GM19351 (cell line): ENCODE results near the gene PGR.

Experiments used
- ATAC-seq: cut with Tn5 transposase; IDR thresholded peaks from one replicate; pipeline ENCODE4 v1.9.1; 2021; ENCODE audit warnings: mild to moderate bottlenecking, moderate library complexity; ENCODE audit not compliant: unreplicated experiment

PGR gene

DNA sequence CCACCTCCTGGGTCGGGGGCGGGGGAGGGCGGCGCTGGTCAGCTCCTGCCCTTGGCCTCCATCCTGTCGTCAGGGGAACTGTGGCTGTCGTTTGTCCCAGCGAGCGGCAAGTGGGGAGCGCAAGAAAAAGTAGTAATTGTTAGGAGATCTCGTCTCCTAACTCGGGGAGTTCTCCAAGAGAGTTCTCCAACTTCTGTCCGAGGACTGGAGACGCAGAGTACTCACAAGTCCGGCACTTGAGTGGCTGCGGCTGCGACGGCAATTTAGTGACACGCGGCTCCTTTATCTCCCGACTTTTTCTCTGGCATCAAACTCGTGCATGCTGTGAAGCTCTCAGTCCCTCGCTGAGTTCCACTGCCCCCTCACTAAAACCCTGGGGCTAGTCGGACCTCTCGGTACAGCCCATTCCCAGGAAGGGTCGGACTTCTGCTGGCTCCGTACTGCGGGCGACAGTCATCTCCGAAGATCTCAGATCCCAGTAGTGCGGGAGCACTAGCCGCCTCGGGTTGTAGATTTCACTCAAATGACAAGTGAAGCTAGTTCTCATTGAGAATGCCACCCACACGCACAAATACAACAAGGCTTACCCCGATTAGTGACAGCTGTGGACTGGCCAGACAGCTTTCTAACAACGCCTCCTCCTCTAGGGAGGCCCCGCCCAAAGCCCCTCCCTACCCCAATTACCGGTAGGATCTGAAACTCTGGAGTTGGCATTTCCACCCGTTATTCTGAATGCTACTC lies at the start of gene PGR:
Gene PGR (minus strand): TSS at position 611 of the 741 bp plus-strand sequence. CDS start 743 bp downstream, outside the sequence.
- ATAC-seq, result no peak

DNA sequence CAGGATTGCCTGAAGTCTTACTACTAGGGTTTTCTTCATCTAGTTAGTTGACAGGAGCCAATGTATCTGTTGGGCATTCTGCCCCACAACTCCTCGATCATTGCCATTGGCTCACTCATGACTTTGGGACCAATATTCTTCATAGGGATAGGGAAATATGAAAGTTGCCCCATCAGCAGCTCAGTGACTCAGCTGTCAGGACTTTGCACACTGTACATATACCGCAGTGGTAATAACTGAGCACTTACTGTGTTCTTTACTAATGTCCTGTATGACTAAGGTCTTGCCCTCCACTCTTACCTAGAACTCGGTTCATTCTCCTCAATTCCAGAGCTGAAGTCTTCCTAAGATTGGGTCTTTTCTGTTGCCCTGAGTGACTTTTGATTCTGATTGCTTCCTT lies 46.8 kb upstream of the PGR start:
- ATAC-seq, result no peak

DNA sequence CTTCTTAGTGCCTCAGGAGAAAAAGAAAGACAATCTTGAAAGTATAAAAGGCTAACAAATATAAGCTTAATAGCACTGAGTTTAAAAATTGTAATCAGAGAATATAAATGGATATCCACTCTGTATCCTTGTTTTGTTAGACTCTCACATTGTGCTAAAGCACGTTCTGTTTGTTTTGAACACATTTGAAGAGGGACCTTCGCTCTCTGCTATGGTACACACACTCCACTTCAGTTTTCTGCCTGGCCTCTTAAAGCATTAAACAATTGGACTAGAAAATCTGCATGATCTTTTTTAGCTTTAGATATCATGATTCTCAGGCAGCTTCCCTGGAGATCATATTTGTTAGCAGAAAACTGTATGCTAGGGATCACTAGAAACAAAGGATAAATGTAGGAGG lies 40.3 kb upstream of the PGR start:
- no peak for ATAC-seq

DNA sequence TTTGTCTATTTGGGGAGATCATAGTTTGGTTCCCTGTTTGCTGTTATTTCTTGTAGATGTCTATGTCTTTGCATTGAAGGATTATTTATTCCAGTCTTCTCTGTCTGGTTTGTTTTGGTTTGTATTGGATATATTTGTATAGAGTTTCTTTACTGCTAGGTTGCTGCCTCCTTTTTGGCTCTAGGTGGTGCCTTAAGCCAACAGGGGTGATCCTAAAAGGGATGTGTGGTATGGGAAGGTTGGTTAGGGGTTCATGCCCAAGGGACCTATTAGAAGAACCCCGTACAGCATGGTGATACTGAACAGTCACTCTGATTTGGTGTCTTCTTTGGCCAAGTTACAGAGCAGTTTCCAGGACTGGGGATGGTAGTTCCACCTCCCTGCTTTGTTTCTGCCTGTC lies 36.4 kb upstream of the PGR start:
- ATAC-seq, result no peak

DNA sequence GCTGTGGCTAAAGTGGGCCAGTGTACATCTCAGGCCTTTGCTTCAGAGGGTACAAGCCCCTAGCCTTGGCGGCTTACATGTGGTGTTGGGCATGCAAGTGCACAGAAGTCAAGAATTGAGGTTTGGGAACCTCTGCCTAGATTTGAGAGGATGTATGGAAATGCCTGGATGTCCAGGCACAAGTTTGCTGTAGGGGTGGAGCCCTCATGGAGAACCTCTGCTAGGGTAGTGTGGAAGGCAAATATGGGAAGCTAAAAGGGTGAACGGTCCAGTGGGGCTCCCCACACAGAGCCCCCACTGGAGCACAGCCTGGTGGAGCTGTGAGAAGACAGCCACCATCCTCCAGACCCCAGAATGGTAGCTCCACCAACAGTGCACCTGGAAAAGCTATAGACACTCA lies 28.5 kb upstream of the PGR start:
- no peak for ATAC-seq

DNA sequence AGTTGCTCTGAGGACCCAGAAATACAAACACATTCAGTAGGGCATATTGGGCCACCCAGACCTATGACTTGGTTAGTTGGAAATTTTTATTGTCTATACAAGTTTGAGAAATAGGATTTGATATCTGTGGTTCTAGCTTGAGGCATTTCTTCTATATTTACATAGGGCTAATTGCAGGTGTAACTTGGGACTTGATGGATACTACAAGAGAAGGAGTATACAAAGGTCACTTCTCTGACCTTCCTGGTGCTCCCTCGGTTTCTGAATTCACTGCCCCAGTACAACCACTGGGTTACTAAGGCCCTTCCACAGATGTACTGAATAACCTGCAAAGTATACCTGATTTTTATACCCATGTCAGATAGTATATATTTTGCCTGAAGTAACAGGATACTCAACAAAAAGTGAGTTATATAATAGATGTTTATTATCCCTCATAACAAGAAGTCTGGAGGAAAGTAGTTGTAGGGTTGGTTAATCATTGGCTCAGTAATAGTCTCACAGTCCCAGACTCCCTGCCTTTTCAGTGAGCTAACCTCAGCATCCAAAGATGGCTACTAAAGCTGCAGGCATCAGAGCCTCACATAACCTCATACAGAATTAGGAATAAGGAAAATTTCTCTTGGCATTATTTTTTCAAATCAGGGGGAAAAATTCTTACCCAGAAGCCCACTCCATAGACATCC lies 8.8 kb upstream of the PGR start:
- no peak for ATAC-seq

DNA sequence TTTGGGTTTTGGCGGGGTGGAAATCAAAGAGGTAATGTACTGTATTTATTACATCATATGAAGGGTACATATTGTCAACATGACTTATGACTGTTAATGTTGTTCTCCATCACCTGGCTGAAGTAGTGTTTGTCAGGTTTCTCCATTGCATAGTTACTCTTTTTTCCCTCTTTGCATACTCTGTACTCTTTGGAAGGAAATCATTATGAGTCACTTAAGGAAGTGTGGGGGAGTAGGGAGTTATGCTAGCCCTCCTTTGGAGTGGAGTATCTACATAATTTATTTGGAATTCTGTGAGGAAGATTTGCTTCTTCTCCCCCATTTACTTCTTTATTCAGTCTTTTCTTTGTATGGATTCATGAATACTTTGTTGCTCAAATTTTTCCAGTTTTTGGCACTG lies 3.6 kb upstream of the PGR start:
- no peak for ATAC-seq

DNA sequence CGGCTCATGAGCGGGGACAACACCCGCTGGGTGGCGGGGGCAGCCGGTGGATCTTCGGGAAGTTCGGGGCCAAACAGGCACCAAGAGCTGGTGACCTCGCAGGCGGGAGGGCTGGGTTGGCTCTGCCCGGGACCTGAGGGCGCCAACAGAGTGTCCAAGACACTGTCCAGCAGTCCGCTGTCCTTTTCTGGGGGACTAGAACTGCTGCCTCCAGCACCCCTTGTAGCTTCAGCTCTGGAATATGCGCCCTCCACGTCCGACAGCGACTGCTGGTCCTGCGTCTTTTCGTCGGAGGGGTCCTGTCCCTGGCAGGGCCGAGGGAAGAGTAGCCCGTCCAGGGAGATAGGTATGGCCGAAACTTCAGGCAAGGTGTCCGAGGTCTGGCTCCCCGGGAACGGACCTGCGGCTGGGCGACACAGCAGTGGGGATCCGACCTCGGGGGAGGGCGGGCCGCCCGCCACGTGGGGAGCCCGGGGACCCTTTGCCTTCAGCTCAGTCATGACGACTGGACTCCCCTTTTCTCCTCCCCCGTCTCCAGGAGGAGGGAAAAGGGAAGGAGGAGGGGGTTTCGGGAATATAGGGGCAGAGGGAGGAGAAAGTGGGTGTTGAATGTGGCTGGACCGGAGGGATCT lies 926 bp downstream of the PGR start:
- ATAC-seq, result no peak

DNA sequence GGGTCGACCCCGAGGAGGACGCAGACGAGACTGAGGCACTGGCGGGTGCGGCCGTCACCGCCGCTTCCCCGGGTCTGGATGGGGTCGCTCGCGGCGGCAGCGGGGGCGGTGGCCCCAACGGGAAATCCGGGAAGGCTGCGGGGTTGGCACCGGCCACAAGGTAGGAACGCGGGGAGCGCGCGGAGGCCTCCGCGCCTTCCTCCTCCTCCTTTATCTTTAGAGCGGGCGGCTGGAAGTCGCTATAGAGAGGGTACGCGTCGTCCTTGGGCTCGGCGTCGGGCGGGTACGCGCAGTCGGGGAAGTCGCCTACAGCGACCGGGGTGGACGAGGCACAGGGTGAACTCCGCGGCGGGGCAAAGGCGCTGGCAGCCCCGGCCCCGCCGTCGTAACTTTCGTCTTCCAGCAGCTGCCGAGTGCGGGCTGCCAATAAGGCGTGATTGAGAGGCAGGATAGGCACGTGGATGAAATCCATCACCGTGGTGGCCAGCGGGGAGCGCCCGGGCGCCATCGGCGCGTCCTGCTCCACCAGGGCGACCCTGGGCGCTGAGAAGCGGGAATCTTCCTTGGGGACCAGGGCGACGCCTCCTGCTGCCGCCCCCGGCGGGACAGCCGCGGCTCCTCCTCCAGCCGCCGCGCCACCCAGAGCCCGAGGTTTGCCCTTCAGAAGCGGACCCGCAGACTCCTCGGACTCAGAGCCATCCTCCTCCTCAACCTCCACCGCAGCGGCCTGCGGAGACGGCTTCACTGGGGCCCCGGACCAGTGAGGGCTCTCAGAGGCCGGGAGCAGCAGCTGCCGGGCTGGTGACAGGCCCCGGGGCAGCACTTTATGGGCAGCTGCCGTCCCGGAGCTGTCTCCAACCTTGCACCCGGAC lies 1.7 kb downstream of the PGR start:
- ATAC-seq, result no peak

DNA sequence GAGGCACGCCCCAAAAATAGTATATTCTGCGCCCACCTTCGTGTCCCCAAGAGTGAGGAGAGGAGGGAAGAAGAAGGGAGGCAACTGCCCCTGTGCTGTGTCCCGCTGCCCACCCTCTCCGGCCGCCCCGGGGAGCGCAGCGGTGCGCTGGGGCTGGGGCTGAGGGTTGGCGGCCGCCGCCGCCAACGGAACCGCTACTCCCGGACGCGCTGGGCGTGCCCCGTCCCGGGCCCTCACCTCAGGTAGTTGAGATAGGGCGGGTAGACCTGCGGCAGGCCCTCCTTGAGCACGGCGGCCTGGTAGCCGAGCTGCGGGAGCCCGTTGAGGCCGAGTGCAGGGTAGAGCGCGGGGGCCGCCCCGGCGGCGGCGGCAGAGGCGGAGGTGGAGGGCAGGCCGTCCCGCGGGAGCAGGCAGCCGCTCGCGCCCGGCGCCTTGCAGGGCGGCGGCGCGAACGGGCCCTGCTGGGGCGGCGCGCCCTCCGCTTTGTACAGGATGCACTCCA lies 2.4 kb downstream of the PGR start:
- no peak for ATAC-seq

DNA sequence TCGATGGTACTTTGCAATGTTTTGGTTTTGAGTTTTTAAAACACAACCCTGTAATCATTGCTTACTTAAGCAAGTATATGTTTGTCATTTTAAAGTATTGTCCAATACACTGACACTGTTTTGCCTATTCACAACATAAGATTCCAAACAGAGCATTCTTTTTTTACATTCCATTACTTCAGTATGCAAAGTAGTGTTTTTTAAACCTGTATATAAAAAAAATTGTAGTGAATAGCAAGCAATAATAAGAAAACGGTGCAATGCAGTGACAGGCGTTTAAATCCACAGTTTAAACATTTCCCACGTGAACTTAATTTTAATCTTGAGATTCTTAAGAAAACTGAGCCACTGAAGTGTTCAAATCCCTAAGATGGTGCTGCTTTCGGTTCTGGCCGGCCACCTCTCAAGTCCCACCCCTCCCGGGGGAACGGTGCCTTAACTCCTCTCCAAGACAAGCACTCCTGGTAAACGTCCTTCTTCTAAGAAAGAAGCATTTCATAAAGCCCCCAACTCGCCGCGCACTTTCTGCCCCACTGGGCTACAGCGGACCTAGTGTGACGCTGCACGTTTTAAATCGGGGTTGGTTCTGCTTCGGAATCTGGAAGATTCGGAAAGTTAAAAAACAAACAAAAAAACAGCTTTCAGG lies 2.9 kb downstream of the PGR start:
- ATAC-seq, result no peak

DNA sequence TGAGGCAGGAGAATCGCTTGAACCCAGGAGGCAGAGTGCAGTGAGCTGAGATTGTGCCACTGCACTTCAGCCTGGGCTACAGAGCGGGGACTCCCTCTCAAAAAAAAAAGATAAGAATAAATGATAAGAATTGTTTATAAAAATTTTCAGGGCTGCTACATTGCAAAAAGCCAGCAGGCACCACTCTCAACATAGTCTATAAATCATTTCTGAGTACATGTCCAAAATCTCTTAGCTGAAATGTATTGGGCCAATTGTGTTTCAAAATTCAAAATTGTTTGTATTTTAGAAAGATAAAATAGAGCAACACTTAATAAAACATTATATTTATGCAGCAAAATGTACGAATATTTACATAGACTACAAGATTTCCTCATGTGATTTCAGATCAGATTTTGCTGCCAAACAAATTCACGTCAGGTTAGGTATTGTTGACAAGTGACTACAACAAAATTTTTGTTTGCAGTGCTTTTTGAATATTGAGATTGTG lies 13.9 kb downstream of the PGR start:
- ATAC-seq, result no peak

DNA sequence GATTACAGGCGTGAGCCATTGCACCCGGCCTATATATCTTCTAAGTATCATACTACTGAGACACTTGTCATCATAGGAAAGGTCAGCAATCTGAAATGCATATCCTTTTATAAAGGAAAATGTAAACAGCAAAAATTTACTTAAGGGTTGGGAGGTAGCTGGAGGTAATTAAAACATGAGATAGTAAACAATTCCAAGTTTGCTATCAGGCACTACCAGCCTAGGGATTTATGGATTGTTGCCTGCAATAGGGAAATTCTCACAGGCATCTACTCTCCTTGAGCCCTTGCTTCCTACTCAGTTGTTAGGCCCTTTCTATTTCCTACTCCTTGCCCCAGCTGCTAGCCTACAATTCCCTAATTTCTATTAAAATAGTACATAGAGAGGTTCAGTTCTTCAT lies 16.1 kb downstream of the PGR start:
- ATAC-seq, result no peak

DNA sequence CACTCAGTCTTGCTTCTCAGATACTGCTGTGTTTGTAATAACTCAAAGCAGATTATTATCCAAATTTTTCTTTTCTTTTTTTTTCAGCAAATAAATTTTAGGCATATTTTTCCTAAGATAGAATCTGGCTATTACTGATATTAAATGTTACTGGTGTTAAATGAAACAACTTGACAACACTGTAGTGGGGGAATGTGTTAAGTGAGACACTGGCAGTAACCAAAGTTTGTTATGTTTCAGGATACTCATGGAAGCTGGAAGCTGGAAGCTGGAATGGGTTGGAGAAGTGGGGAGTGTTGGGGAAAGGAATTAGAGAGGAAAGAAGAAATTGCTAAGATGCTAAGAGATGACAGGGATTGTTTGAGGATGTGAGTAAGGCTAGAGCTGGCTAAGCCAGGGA lies 24.9 kb downstream of the PGR start:
- ATAC-seq, result no peak

DNA sequence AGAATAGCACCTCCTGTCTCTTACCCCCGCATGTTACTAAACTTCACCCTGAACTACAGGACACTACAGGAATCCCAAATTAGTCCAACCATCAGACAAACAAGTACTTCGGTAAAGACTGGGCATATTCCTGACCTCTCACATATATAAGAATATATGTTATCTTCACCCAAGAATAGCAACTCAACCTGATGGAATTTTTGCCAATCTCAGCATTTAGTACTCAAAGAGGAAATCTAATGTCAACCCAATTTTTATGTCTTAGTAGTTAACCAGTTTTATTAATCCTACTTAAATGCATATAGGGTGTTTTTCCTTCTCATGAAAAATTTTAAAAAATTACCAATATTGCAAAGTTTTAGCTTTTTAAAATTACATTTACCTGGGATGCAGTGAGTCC lies 26.2 kb downstream of the PGR start:
- ATAC-seq, result no peak

DNA sequence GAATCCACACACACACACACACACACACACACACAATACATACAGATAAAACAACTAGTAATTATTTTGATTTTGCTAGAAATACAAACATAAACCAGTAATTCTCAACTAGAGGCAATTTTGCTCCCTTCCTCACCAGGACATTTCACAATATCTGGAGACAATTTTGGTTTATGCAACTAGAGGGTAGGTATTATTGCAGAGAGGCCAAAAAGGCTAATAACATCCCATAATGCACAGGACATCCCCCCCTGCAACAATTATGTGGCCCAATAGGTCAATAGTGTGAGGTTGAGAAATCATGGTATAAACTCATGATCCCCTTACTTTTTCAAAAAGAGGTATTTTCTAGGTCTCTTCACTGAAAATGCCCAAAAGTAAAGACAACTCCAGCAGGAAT lies 29.0 kb downstream of the PGR start:
- no peak for ATAC-seq

DNA sequence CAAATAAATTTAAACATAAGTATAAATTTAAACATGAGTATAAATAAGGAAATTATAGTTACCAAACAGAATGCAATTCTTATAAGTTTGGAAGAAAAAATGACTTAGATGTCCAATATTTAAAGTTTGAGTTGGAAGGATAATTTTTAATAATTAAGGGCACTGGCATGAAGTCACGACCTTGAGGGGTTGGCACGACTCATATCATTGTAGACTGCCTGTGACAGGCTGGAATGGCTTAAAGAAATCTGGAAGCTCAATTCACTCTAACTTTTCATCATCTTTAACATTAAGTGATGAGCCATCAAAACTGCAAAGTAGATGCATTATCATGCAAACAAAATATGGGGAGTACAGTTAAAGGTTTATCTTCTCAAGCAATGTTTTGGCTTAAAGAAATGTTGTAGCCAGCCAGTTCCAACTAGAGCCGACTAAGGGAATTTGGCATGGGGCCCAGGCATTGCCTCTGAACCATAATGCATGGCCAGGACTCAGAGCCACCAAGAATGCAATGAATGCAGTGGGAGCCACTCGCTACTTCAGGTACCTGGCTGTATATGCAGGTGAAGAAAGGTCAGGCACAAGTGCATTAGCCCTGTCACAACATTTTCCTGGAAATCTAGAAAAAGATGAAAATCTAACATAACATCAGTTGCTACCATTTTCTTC lies 33.4 kb downstream of the PGR start:
- no peak for ATAC-seq

DNA sequence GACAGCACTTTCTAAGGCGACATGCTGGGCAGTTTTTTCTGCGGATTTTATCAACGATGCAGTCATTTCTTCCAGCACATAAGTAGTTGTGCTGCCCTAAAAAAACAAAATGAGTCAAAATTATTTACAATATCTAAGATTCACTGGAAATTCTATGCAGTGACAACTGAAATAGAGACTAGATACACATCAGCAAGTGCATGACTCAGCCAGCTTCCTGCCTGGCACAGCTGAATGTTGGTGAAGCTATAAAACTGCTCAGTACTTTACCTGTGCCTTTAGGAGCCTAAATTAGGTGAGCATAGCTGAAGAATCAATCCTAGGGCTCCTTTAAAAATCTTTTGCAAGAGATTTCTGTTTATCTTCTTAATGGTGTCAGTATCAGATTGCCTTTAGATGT lies 37.8 kb downstream of the PGR start:
- no peak for ATAC-seq

DNA sequence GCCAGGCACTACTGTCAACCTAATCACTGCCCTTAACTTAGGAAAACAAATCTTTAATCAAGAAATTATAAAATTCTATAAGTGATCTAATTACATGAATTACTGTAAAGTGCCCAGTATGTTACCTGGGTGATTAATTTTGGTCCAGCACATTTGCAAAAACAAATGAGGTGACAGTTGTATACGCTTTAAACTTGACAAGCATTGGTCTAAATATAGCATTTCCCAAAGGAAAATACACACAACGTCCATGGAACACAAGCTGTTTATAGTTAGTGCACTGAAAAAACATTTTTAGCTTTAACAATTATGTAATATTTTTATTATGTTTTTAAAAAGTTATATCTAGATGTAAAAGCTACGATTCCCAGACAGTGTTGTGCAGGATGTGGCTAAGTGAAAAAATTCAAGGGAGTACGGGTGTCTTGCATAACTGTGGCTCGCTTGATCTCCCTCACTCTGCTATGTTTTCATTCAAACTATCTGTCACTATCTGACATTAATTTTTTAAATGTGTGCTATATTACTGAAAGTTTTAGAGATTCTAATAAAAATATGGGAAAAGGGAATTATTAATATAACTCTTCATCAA lies 38.8 kb downstream of the PGR start:
- no peak for ATAC-seq

DNA sequence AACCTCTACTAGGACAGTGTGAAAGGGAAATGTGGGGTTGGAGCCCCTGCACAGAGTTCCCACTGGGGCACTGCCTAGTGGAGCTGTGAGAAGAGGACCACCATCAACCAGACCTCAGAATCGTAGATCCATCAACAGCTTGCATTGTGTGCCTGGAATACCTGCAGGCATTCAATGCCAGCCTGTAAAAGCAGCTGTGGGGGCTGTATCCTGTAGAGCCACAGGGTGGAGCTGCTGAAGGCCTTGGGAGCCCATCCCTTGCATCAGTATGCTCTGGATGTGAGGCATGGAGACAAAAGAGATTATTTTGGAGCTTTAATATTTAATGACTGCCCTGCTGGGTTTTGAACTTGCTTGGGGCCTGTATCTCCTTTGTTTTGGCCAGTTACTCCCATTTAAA lies 46.3 kb downstream of the PGR start:
- no peak for ATAC-seq
